PFSK-1 (cell line): ENCODE measurements around the gene ZPBP.

ENCODE experiments used
- FOXP2 ChIP-seq: optimal IDR thresholded peaks from 2 replicates; pipeline ENCODE3; 2011; ENCODE audit warnings: borderline replicate concordance, control low read depth, inconsistent platforms; ENCODE audit not compliant: insufficient read depth; ENCODE audit errors: extremely low read length, extremely low read depth
- POLR2AphosphoS5 ChIP-seq: IDR thresholded peaks from 2 replicates; pipeline ENCODE4 v1.6.1; 2012; ENCODE audit warnings: low read depth, mild to moderate bottlenecking, control low read depth, low read length, moderate library complexity
- REST ChIP-seq, 2 experiments: IDR thresholded peaks; 2 replicates each; pipeline versions ENCODE4 v1.6.1 to v1.8.0; 2011 to 2012; ENCODE audit warnings: low read depth in 2 of 2, low read length in 2 of 2, control low read depth in 1 of 2, inconsistent platforms in 1 of 2, mild to moderate bottlenecking in 1 of 2, moderate library complexity in 1 of 2; ENCODE audit not compliant: insufficient read depth in 1 of 2
- SIN3A ChIP-seq: IDR thresholded peaks from 2 replicates; pipeline ENCODE4 v1.6.1; 2012; ENCODE audit warnings: mild to moderate bottlenecking, low read length, moderate library complexity, borderline replicate concordance; ENCODE audit not compliant: insufficient read depth
- TAF1 ChIP-seq: IDR thresholded peaks from 2 replicates; pipeline ENCODE4 v1.6.1; 2012; ENCODE audit warnings: low read length, control low read depth, borderline replicate concordance; ENCODE audit not compliant: insufficient read depth

ZPBP gene

DNA sequence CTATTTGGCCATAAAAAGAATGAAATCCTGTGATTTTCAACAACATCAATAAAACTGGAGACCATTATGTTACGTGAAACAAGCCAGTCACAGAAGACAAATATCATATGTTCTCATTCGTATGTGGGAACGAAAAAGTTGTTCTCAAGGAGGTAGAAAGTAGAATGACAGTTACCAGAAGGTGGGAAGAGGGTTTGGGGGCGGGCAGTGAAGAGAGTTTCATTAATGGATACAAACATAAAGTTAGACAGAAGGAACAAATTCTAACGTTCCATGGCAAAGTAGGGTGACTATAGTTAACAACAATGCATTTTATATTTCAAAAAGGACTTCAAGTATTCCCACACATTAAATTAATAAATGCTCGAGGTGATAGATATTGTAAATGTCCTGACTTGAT lies 97.4 kb downstream of the ZPBP start:
- no peak for TF ChIP-seq SIN3A
- TF ChIP-seq TAF1, result no peak
- TF ChIP-seq POLR2AphosphoS5, result no peak
- no peak for TF ChIP-seq FOXP2
- TF ChIP-seq REST (IDR thresholded peaks at IDR 0.05; ENCODE audit: insufficient read depth in 1 of 2, low read depth in 2 of 2, low read length in 2 of 2), result no peak

DNA sequence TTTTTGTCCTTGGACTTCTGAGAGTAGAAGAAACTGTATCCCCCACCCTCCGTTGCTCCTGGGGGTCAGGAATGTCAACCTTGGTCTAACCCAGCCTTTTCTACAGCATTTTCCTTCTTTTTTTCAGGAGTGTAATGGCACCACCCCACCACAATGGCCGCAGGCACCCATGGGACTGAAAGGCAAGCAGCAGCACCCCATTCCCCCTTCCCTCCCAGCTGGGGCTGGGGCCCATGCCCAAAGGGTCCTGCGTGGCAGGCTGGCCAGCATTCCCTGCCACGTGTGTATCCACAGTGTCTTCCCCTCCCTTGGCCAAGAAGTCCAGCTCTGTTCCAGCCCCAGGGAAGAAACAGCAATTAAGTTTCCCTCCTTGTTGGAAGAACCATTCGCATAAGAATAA lies 106.9 kb downstream of the ZPBP start:
- TF ChIP-seq SIN3A (no peak), REST (IDR thresholded peaks at IDR 0.05; ENCODE audit: insufficient read depth in 1 of 2, low read depth in 2 of 2, low read length in 2 of 2) (no peak), POLR2AphosphoS5 (no peak), TAF1 (no peak), FOXP2 (no peak)

DNA sequence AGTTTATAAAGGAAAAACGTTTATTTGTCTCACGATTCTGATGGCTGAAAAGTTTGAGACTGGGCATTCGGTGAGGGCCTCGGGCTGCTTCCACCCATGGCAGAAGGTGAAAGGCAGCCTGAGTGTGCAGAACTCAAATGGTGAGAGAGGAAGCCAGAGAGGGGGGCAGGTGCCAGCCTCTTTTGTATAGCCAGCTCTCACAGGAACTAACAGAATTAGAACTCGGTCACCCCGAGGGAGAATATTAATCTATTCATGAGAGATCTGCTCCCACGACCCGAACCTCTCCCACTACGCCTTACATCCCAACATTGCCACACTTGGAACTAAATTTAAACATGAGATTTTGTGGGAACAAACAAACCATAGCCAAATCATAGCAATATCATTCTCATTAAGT lies 112.6 kb downstream of the ZPBP start:
- TF ChIP-seq TAF1 (no peak), FOXP2 (no peak), POLR2AphosphoS5 (no peak), SIN3A (no peak), REST (IDR thresholded peaks at IDR 0.05; ENCODE audit: insufficient read depth in 1 of 2, low read depth in 2 of 2, low read length in 2 of 2) (no peak)

GRCh38 chr7:49976238-49976637 lies 116.8 kb downstream of the ZPBP start:
- TF ChIP-seq TAF1 (no peak), POLR2AphosphoS5 (no peak), REST (IDR thresholded peaks at IDR 0.05; ENCODE audit: insufficient read depth in 1 of 2, low read depth in 2 of 2, low read length in 2 of 2) (no peak), FOXP2 (no peak), SIN3A (no peak)

- TF ChIP-seq POLR2AphosphoS5, result no peak
- TF ChIP-seq SIN3A, result no peak
- TF ChIP-seq TAF1, result no peak
- no peak for TF ChIP-seq REST (IDR thresholded peaks at IDR 0.05; ENCODE audit: insufficient read depth in 1 of 2, low read depth in 2 of 2, low read length in 2 of 2)
Observed at GRCh38 chr7:49974035-49974434, 119.0 kb downstream of the ZPBP start.
